IPS-NIHi11 (cell line): Measurements from ENCODE around the gene DPAGT1.
A peak's percentile ranks its signal among the peaks of the same experiment; 100 is the strongest.
"Not testable (repeated sequence)": the region's sequence is repeated elsewhere in the genome, so short reads cannot be mapped to it uniquely, and the experiment has no call there.

Experiments used
- DNase-seq: peaks from one replicate; pipeline ENCODE4 v3.0.0; 2012; ENCODE audit warnings: mixed read lengths, low spot score

The DPAGT1 gene

DNA sequence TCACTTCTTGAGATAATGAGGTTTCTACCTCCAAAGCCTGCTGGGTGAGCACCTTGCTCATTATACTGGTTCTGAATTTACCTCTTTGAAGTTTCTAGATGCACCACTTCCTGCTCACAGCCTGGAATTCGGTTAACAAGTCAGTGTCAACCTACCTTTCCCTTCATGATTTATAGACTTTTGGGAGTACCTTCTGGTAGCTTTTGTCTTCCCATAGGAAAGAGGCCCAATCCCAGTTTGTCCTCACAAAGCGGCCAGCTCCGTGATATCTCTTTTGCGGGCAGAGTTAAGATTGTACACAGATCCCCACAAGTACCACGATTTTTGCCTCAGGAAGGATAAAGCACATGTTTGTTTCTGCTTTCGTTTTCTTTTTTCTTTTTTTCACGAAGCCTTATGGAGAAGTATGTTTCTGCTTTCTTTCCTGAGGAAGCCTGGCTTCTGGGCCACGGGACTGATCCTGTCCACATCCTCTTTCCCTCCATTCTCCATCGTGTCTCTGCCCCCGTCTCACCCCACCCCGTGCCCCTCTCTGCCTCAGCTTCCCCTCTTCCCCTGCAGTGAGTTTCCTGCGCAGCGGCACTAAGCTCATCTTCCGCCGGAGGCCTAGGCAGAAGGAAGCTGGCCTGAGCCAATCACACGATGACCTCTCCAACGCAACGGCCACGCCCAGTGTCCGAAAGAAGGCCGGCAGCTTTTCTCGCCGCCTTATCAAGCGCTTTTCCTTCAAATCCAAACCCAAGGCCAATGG is 14.0 kb upstream of the DPAGT1 start:
- DNase-seq: no peak

DNA sequence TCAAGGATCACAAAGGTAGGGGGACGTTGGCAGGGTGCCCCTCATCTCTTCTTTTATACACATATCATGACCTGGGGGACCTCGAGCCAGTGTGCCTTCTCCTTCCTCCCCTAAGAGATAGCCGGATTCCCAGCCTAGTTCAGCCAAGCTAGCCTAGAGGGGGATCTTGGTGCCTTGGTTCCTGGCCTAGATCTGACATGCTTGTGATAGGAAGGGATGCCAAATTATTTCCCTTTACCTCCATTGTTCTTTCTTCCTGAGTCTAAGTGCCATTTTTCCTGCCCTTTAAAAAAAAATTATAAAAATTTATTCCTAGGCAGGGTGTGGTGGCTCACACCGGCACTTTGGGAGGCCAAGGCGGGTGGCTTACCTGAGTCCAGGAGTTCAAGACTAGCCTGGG is 12.7 kb upstream of the DPAGT1 start:
- no peak for DNase-seq

DNA sequence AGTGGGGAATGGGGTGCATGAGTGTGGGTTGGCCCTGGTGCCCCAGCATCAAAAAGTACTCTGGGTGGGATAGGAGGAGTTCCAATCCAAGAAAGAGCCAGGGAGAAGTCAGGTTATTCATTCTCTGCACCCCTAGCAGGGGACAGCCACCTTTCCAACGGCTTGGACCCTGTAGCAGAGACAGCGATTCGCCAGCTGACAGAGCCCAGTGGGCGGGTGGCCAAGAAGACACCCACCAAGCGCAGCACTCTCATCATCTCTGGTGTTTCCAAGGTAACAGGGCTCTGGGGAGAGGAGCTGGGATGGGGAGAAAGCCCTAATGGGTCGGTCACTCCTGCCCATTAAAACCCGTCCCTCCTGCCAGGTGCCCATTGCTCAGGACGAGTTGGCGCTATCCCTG is 12.1 kb upstream of the DPAGT1 start:
- DNase-seq: no peak

DNA sequence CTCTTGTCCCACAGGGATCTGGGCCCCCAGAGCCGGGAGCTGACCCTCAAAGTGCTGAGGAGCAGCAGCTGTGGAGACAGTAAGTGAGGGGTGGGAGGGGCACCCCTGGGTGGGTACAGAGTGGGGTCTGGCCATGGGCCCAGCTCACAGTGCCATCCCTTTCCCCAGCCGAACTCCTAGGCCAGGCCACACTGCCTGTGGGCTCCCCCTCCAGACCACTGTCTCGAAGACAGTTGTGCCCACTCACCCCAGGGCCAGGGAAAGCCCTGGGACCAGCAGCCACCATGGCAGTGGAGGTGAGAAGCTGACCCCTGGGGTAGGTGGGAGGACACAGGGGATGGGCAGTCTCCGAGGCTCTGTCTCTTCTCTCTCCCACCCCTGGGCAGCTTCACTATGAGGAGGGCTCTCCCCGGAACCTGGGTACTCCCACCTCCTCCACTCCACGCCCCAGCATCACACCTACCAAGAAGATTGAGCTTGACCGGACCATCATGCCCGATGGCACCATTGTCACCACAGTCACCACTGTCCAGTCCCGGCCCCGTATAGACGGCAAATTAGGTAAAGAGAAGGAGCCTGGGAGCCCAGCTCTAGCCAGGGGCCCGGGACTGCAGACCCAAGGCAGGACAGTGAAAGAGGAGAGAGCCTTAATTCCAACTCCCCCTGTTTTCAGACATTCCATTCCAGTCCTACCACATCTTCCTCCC is 10.8 kb upstream of the DPAGT1 start:
- DNase-seq: no peak

DNA sequence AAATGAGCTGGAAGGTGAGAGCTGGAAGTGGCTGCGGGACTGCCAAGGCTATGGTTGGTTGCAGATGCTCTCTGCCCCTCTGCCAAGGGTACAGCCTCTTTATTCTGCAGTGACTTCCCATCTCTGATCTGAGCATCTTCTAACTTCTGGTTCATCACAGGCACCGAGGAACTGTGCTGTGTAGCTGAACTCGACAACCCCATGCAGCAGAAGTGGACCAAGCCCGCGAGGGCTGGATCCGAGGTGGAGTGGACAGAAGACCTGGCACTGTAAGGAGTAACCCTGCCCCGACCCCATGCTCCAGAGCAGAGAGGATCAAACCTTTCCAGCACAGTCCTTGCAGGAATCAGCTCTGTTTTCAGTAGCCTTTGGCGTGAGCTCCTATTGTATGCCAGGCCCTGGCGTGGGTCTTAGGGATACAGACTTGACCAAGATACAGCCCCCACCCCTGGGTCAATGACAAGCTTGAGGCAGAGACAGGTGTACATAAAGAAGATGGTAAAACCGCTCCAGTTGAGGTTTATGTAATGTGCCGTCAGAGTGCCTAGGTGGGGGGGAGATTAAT is 9.8 kb upstream of the DPAGT1 start:
- DNase-seq: no peak

DNA sequence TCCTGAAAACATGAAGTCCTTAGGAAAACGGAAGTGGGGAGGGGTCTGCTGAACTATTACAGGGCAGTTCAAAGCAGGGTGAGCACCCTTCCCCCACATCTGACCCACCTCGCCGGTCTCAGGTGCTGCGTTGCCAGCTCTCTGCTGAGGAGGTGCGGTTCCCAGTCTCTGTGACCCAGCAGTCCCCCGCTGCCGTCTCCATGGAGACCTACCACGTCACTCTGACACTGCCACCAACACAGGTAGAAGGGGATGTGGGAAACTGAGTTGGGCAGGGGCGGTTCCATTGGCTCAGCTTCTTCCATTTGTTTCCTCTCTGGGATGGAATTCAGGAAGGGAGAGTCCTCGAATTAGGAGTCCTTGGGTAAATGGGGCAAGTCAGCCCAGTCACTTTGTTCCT is 8.8 kb upstream of the DPAGT1 start:
- DNase-seq: no peak

DNA sequence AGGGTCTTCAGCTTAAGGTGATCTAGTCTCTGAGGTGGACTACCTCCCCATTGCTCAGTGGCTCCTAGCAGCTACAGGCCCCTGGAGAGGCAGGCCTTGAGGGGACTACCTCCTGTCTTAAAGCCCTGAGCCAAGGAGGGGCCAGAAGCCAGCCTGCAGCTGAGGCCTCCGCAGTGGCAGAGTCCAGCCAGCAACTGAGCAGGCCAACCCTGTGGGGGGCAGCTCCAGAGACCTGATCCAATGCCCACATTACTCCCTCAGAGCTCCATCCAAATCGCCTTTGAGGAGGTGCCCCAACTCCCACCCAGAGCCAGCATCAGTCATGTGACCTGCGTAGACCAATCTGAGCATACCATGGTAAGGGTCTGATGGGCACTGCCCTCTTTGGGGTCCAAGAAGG is 8.2 kb upstream of the DPAGT1 start:
- DNase-seq: no peak

DNA sequence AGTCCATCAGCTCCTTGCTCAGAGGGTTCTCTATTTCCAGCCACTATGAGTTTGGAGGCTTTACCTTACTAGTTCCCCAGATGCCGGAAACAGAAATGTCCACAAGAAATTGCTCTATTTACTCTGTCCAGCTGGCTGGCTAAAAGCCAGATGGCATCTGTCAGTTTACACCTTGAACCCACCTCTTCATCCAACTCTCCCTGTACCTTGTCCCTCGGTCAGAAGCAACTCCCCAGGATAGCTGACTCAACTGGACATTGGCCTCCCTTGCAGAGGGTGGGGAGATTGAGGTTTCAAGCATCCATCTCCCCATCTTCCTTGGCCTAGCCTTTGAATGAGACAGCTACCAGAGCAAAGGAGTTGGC is 7.2 kb upstream of the DPAGT1 start:
- no peak for DNase-seq

DNA sequence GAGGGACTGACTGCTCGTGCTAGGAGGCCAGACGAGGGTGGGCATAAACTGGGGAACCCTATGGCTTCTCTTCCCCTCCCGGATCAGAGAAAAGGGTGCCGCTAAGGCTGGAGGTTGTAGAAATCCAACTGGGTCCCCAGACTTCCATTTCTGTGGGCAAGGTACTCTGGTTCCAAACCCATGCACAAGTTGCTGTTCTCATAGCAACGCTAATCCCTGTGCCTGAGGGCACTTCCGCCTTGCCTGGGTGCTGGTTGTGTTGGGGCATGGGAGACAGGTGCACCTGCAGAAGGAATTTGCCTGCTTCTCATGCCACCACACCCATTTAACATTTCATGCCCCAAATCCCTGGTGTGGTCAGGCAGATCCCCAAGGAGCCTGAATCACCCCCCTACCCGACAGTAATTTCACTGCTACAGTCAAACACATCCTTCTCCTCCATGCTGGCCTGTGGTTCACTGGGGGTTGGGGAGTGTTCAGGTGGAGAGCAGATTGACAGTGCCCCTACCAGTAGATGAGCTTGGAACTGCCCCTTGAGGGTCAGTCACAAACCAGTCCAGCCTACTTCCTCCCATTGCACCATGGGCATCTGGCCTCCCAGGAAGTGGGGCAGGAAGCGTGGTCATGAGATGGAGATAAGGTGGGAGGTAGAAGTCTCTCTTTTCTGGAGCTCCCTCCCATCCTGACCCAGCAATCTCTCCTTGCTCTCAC is 6.6 kb upstream of the DPAGT1 start:
- peak; percentile 70 for DNase-seq

DNA sequence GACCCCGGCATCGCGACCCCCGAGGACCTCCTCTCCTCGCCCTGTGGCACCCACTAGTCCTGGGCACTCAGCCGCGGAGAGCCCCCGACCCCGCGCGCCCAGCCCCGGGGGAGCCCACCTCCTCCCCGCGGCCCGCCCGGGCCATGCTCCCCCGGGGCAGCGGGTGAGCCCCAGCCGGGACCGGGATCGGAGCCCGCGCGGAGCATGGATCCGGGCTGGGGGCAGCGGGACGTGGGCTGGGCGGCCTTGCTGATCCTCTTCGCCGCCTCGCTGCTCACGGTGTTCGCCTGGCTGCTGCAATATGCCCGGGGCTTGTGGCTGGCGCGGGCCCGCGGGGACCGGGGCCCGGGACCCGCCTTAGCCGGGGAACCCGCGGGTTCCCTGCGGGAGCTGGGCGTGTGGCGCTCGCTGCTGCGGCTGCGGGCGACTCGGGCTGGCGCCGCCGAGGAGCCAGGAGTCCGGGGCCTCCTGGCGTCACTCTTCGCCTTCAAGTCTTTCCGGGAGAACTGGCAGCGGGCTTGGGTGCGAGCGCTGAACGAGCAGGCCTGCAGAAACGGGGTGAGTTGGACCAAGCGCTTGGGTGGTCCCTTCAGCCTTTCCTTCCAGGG is 6.0 kb upstream of the DPAGT1 start:
- peak; percentile 57 for DNase-seq

DNA sequence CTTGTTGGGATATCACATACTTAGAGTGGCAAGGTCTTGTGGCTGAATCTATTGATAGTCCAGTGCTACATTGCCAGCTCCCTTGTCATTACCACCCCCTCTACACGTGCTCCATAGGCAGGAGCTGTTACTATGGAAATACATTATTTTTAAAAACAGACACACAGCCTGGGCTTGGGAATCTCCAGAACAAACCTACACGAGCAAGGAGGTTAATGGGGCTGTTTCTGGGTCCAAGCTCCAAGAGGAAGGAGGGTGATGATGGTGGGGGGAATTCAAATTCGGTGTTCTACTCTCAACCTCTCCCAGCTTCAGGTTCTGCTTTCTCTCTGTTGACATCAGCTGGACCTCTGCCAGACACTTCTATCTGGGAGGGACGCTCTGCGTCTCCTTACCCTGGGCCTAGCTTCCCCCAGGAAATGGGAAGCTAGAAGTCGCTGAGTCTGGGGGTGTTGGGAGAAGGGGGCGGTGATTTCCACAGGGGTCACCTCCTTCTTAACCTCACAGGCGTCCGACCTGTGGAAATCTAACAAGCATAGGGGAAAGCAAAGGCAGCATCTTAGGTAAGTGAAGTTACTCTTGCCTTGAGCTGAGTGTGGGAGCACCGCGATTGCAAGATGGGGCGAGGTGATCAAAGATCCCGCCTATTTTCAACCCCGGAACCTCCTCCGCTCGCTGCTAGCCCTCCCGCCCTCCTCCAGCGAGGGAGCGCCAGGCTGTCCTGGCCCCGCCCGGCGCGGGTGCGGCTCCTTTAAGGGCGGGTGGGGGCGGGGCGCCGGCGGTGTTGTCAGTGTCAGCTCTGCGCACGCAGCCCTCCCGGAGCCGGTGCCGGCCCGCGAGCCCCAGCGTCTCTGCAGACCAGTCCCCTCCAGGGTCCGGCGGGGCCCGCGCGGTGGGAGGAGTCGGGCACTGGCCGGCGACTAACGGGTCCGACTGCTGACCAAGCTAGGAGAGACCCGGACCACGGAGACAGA is 5.2 kb upstream of the DPAGT1 start, which contains the start of gene C2CD2L:
Gene C2CD2L, plus strand, starts transcription at position 781 of the 974 bp plus-strand sequence. CDS start 398 bp downstream, outside the sequence.
- peak; percentile 97 for DNase-seq

DNA sequence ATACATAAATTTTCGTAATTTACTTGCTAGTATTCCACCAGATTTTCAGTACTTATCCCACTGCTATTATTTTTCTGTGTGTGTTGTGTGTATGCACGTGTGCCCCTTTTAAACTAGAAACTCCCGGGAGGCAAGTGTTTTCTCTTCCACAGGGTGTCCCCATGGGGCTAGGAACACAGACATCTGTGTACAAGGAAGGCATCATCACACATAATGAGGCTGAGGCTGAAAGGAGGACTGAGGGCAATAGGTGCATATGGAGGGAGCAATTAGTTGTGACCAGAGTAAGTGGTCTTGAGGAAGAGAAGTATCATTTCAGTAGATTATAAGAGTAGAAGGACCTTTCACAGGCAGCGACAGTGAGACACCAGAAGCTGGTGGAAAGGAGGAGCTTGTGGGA is 2.1 kb upstream of the DPAGT1 start:
- no peak for DNase-seq

DNA sequence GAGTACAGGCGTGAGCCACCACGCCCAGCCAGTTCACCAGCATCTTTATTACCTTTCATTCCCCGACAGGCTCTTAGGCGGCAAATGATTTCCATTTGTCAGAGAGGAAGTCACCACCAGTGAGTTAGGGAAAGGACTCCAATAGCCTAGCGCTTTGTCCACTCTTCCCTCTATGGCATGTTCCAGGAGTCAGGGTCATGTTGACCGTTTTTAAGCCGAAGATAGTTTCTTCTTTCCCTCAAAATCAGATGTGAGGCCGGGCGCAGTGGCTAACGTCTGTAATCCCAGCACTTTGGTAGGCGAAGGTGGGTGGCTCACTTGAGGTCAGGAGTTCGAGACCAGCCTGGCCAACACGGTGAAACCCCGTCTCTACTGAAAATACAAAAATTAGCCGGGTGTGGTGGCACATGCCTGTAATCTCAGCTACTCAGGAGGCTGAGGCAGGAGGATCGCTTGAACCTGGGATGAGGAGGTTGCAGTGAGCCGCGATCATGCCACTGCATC is 1.6 kb upstream of the DPAGT1 start:
- not testable (repeated sequence) for DNase-seq

DNA sequence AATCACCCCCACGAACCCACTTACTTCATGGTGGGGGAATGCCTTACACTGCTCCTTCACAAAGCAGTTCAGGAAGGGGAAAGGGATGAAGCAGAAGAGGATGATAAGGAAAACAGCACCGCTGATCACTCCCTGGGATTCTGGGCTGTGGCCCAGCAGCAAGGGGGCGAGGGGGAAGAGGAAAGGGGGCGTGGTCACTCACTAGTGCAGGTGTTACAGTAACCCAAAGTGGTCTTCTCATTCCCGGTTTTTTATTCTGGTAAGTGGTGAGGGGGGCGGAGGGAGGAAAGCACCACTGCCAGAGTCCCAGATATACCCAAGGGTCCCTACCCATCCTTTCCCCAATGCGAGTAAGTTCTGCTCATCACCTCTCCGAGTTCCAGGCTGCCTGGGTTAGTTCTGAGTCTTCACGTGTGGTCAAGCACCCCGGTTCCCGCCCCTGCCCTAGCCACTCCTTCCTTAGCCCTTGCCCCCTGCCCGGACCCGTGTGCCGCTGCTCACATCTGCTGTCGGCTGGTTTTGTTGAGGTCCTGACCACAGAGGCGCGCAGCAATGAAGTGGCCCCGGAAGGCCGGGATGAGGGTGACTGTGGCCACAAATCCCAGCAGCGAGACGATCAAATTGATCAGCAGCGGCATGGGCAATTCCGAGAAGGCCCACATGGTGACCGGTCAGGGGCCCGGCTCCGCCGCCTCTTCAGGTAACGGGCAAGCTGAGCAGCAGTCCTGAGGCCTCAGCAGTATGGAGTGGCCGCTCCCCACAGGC is 477 bp downstream of the DPAGT1 start:
- DNase-seq: no peak

DNA sequence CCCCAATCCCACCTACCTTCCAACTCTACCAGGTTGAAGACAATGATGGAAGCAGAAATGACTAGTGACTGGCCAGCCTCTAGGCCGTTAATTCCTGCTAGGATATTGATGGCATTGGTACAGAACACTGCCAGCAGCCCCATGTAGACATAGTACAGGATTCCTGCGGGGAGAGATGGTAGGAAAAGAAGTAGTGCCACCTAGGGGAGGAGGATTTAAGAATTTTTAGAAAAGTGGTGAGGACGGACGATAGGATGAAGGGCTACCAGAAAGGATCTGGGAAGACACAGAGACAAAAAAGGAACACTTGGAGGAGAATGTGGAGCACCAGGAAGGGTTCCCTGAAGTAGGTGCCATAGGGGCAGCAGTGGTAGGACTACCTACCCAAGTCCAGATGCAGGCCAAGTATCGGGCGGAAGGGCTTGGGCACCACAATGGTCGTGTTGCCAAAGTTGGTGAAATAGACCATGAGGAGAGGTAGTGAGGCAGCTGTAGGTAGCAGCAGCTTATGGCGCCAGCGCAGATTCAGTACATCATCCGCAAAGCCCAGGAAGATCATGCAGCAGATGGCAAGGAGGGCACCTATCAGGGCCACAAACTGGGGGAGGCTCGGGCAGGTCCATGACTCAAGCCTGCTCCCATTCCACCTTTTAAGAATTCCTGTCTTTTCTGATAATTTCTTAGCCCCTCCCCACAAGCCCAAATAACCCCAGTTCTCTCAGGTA is 1.2 kb downstream of the DPAGT1 start:
- DNase-seq: no peak

DNA sequence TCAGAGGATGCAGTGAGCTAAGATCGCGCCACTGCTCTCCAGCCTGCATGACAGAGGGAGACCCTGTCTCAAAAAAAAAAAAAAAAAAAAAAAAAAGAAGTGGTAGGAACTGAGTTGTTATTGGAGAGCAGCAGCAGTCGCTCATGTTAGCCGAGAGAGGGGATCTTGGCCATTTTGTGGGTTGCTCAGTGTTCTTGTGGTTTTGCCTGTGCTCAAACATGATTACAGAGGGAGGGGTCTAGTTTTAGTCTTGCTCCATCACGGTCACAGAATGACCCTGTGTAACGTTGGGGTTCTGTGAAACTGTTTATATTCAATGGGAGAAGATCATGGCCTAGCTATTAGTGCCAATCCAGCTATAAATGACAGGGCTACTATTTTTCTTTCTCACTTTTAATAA is 1.9 kb downstream of the DPAGT1 start:
- no peak for DNase-seq

DNA sequence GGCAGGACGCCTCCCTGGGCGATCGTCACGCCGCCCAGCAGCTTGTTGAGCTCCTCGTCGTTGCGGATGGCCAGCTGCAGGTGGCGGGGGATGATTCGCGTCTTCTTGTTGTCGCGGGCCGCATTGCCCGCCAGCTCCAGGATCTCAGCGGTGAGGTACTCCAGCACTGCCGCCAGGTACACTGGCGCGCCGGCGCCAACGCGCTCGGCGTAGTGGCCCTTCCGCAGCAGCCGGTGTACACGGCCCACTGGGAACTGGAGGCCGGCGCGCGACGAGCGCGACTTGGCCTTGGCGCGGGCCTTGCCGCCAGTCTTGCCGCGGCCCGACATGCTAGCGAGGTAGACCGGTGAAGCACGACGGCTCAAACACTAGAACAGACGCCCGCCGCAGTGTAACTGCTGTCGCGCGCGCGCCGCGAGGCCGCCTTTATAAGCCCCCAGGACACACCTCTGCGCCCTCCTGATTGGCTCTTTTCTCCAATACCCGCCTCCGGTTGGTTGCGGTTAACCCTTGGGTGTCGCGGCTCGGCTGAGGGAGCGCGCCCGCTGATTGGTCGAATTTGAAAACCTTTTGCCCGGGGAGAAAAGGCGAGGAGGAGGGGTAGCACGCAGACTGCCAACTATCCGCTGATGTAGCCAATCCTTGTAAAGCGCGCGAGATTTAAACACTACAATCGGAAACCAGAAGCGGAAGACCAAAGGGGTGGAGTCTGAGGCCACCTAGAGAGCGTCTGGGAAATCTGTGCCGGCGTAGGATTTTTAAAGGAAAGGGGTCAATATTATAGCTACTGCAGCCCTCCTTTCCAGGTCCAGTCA is 6.4 kb downstream of the DPAGT1 start:
- peak; percentile 95 for DNase-seq

DNA sequence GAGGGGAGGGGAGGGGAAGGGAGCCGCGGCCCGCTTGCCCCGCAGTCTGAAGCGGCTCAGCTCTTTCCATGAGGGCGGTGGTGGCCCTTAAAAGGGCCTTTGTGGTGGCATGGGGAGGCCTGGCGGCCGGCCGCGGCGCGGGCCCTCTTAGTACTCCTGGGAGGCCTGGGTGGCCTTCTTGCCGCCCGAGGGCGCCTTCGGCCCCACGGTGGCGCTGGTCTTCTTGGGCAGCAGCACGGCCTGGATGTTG is 6.9 kb downstream of the DPAGT1 start:
- peak; percentile 70 for DNase-seq
